ENCODE results near the gene ITPRIP.
A peak's percentile ranks its signal among the peaks of the same experiment; 100 is the strongest.

ITPRIP gene

GRCh38 chr10:104337985-104338735, at the start of gene ITPRIP:
TSS of gene ITPRIP (minus strand) at chr10:104338465. CDS start at chr10:104316051, 22,414 bp downstream.
- ATAC-seq, result peak; percentile 86 to 88

GRCh38 chr10:104387130-104387888, 49.0 kb upstream of the ITPRIP start:
- no peak for ATAC-seq

GRCh38 chr10:104380336-104380735, 42.1 kb upstream of the ITPRIP start:
- ATAC-seq, result no peak

GRCh38 chr10:104376784-104377300, 38.6 kb upstream of the ITPRIP start:
- ATAC-seq, result no peak

- no peak for ATAC-seq
Measured at GRCh38 chr10:104374591-104374990, 36.3 kb upstream of the ITPRIP start.

- no peak for ATAC-seq
Measured at GRCh38 chr10:104371753-104372152, 33.5 kb upstream of the ITPRIP start.

- no peak for ATAC-seq
Measured at GRCh38 chr10:104368381-104368780, 30.1 kb upstream of the ITPRIP start.

- no peak for ATAC-seq
Measured at GRCh38 chr10:104367904-104368303, 29.6 kb upstream of the ITPRIP start.

- no peak for ATAC-seq
Measured at GRCh38 chr10:104359811-104360210, 21.5 kb upstream of the ITPRIP start.

GRCh38 chr10:104353325-104354048, 15.2 kb upstream of the ITPRIP start, which contains the start of gene CFAP58:
TSS of gene CFAP58 (plus strand) at chr10:104353833. CDS start at chr10:104353898, 65 bp downstream.
- ATAC-seq, result peak; percentile 55 to 63

GRCh38 chr10:104351919-104352318, 13.7 kb upstream of the ITPRIP start:
- ATAC-seq, result peak; percentile 56 to 57

- peak; percentile 50 to 64 for ATAC-seq
Measured at GRCh38 chr10:104351061-104351702, 12.9 kb upstream of the ITPRIP start.

GRCh38 chr10:104350127-104350635, 11.9 kb upstream of the ITPRIP start:
- peak; percentile 50 to 57 for ATAC-seq

- no peak for ATAC-seq
Measured at GRCh38 chr10:104349623-104350126, 11.4 kb upstream of the ITPRIP start.

- no peak for ATAC-seq
Measured at GRCh38 chr10:104348601-104349000, 10.3 kb upstream of the ITPRIP start.

- ATAC-seq, result no peak
Measured at GRCh38 chr10:104347295-104348045, 9.2 kb upstream of the ITPRIP start.

- no peak for ATAC-seq
Measured at GRCh38 chr10:104345941-104346340, 7.7 kb upstream of the ITPRIP start.

GRCh38 chr10:104345515-104345914, 7.2 kb upstream of the ITPRIP start:
- no peak for ATAC-seq

- no peak for ATAC-seq
Measured at GRCh38 chr10:104344219-104344618, 6.0 kb upstream of the ITPRIP start.

- no peak for ATAC-seq
Measured at GRCh38 chr10:104342941-104343411, 4.7 kb upstream of the ITPRIP start.

GRCh38 chr10:104340641-104341040, 2.4 kb upstream of the ITPRIP start:
- no peak for ATAC-seq

Measured in activated CD4-positive, CD25-positive, alpha-beta regulatory T cell treated with anti-CD3 and anti-CD28 coated beads, Interleukin-2, amount 50 U/mL, for 24 hours (primary cell).